ENCODE results near the gene ABCC1. TPM values are rescaled to one million over a fixed set of nuclear protein-coding genes. Genes with fewer than 3 reads are reported as not detected.
A peak's percentile ranks its signal among the peaks of the same experiment; 100 is the strongest.

Gene ABCC1
- total and polyA plus RNA-seq, 2 of the 8 experiments (the other 6 are each of a cell fraction or from before 2014, with no cell fraction given) = 42.6 to 66.8 TPM

DNA sequence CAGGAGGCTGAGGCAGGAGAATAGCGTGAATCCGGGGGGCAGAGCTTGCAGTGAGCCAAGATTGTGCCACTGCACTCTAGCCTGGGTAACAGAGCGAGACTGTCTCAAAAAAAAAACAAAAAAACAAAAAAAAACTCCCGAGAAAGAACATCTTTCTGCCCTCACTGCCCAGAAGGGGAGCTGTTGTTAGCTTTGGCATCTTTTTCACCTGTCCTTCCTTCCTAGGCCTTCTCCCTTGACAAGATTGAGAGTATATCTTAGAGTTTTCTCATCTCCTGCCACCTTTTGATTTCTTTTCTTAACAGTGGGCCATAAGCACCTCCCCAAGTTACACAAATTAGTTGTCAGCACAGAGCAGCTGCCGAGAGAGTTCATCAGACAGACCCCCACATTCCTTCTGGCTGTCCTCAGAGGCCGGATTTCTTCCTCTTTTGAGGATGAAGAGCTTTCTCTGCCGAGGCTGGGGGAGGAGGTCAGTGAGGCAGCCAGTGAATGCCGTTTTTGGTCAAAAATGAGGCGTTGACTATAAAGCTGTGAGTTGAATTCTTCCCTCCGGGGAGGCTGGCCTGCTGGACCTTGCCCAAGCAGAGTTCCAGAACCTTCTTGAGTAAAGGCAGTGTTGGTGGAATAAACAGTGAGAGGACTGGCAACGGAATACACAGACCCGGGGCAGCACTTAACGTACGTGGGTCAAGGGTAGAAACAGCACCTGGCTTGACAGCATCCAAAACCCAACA, 146.9 kb downstream of the ABCC1 start:
- peaks cover 0 to 10% (median 3%) of the 10 kb centered on the region in 4 experiments; a peak in 1 of 7 replicates for H3K4me1 ChIP-seq (replicated peaks in 1 of 4; ENCODE audit: control insufficient read depth in 3 of 4, insufficient read depth in 4 of 4, low read length in 3 of 4)
- H3K27me3 ChIP-seq (replicated peaks in 1 of 4; ENCODE audit: control insufficient read depth in 3 of 4, extremely low read depth in 1 of 4, insufficient read depth in 3 of 4, low read length in 3 of 4) = no peaks in the 10 kb centered on the region
- H3K9me3 ChIP-seq (ENCODE audit: insufficient read depth in 2 of 2, low read depth in 1 of 2, low read length in 1 of 2) = no peaks in the 10 kb centered on the region
- no peak overlapping the region for H3K27ac ChIP-seq (ENCODE audit: low read depth, low read length)
- 86% methylated on average over 14 of the region's 14 CpGs; no CpG with 5 or more reads in 1 of the 2 experiments for WGBS, 2 experiments (ENCODE audit: extremely low coverage in 1 of 2, insufficient coverage in 1 of 2, insufficient read length in 1 of 2, insufficient replicate concordance in 2 of 2, low coverage in 1 of 2, low lambda C conversion rate in 2 of 2, missing lambda C conversion rate in 1 of 2)
- POLR2A ChIA-PET (ENCODE audit: partially characterized antibody) = interaction anchor here (0.6 kb wide), 1 partner anchor 56 kb away, joined by 4 read pairs; no protein-coding TSS in a partner anchor
- H2BK20ac ChIP-seq (ENCODE audit: low read length) = no peak overlapping the region
- no peak overlapping the region for H2BK12ac ChIP-seq (ENCODE audit: low read depth, low read length)
- TF ChIP-seq NRF1 (IDR thresholded peaks at IDR 0.05; ENCODE audit: low read depth, low read length) (no peak), RAD21 (IDR thresholded peaks at IDR 0.05 in 1 of 2, conservative IDR thresholded peaks at IDR 0.05 in 1 of 2; ENCODE audit: low read depth in 2 of 2, low read length in 2 of 2) (0 out of 4 replicates have a peak, but pooled peaks of 1 of the 2 experiments have one; percentile 5)
- TF ChIP-seq, protein P1, sequence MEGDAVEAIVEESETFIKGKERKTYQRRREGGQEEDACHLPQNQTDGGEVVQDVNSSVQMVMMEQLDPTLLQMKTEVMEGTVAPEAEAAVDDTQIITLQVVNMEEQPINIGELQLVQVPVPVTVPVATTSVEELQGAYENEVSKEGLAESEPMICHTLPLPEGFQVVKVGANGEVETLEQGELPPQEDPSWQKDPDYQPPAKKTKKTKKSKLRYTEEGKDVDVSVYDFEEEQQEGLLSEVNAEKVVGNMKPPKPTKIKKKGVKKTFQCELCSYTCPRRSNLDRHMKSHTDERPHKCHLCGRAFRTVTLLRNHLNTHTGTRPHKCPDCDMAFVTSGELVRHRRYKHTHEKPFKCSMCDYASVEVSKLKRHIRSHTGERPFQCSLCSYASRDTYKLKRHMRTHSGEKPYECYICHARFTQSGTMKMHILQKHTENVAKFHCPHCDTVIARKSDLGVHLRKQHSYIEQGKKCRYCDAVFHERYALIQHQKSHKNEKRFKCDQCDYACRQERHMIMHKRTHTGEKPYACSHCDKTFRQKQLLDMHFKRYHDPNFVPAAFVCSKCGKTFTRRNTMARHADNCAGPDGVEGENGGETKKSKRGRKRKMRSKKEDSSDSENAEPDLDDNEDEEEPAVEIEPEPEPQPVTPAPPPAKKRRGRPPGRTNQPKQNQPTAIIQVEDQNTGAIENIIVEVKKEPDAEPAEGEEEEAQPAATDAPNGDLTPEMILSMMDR (IDR thresholded peaks at IDR 0.05; ENCODE audit: control extremely low read depth in 1 of 3, insufficient read depth in 1 of 3, low read depth in 1 of 3, low read length in 3 of 3) = peak in 2 of 3 experiments; percentile 24 to 30; a peak in 2 of 4 replicates
- H2AK5ac ChIP-seq (ENCODE audit: low read depth, low read length) = no peak overlapping the region
- H3K4me2 ChIP-seq (ENCODE audit: insufficient read depth in 1 of 2, low read depth in 2 of 2, low read length in 2 of 2) = no peak overlapping the region
- no peak overlapping the region for H3K14ac ChIP-seq (ENCODE audit: insufficient read length)
- no peak overlapping the region for H2BK15ac ChIP-seq (ENCODE audit: low read length)
- H3K23me2 ChIP-seq (ENCODE audit: low read depth, low read length) = no peaks in the 10 kb centered on the region
- DNase-seq (ENCODE audit: low read depth in 1 of 2, low spot score in 2 of 2) (no peak), FAIRE-seq (no peak)
- no peak overlapping the region for H3K4ac ChIP-seq (replicated peaks; ENCODE audit: insufficient read length, low read depth, low read length)
- no peaks in the 10 kb centered on the region; a peak in 1 of 4 replicates for H3K79me2 ChIP-seq (ENCODE audit: control insufficient read depth in 1 of 2, insufficient read depth in 2 of 2, low read length in 2 of 2)
- no peak overlapping the region for H3K56ac ChIP-seq (replicated peaks; ENCODE audit: insufficient read length, low read depth, low read length)
- H4K20me1 ChIP-seq (replicated peaks in 1 of 2; ENCODE audit: control insufficient read depth in 1 of 2, insufficient read depth in 2 of 2, low read length in 2 of 2) = peaks cover 1 to 12% of the 10 kb centered on the region in 2 experiments
- H4K91ac ChIP-seq (replicated peaks; ENCODE audit: insufficient read length, low read length) = no peak overlapping the region
- H3K36me3 ChIP-seq (ENCODE audit: control insufficient read depth in 2 of 4, insufficient read depth in 4 of 4, low read length in 3 of 4) = peaks cover 7 to 27% (median 12%) of the 10 kb centered on the region in 4 experiments; a peak in 7 of 8 replicates
- no peak overlapping the region for H4K5ac ChIP-seq (ENCODE audit: insufficient read length, low read depth, low read length)
- peaks cover 8% of the 10 kb centered on the region for H3K79me1 ChIP-seq (ENCODE audit: low read depth, low read length)
- no peak overlapping the region for H2BK5ac ChIP-seq (ENCODE audit: low read depth, low read length)
- no peak overlapping the region for H4K8ac ChIP-seq (ENCODE audit: extremely low read depth, insufficient read depth, low read length)
- CTCF ChIA-PET (ENCODE audit: partially characterized antibody) = interaction anchor here (0.6 to 1.3 kb wide), 3 partner anchors 23 to 67 kb away, joined by 3 read pairs; no protein-coding TSS in a partner anchor
- no peak overlapping the region for H3K18ac ChIP-seq (ENCODE audit: extremely low read depth, low read length)
- H2AFZ ChIP-seq (ENCODE audit: low read length) = no peak overlapping the region
- H2BK120ac ChIP-seq (replicated peaks; ENCODE audit: low read depth, low read length) = no peak overlapping the region
- H3K4me3 ChIP-seq (ENCODE audit: extremely low read depth in 1 of 4, insufficient read depth in 2 of 4, low read depth in 3 of 4, low read length in 4 of 4) = no peak overlapping the region
- H3K23ac ChIP-seq (ENCODE audit: insufficient read length) = no peak overlapping the region
- H3K9ac ChIP-seq (replicated peaks in 1 of 4; ENCODE audit: extremely low read depth in 1 of 4, low read depth in 3 of 4, low read length in 3 of 4) = no peak overlapping the region
